ENCODE measurements around the gene SNAP91.
"Not testable (repeated sequence)": the region's sequence is repeated elsewhere in the genome, so short reads cannot be mapped to it uniquely, and the experiment has no call there.

SNAP91 gene

DNA sequence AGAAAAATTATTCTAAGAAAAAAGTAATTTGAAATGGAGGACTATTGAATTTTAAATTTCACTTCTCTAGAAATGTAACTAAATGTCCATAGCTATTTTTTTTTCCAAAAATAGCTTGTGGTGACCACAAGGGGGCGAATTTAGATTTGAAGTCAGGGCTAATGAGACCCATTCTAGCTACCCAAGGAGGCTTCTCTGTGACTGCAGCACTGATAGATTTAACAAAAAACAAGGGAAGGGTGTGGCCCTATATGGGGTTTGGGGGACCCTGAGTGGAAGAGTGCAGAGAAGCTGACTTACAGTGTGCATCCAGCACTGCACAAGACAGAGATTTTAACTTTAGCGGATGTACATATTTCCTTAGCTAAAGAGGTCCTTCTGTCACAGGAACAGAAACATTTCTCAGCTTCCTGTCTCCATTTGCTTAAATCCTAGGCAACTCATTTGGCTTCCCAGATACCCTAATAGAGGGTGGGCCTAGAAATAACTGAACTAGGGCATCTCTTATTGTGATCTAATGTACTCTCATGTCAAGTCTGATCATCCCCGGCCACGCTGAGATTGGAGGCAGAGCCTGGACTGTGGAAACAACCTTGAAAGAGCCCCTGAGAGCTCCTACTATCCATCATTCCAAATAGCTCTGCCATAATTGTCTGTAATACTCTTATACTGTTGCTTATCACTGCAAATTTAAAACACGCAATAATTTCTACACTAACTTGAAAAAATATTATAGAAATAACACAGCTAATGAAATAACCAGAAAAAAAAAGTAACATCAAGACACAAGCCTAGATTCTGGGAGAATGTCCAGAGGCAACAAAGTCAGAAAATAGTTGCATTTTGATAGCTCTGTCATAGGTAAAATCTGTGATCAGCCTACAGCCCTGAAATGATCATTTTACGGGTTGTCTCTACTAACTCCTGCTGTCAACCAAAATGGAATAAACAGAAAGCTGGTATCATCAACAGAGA is 93.6 kb downstream of the SNAP91 start:
- DNase-seq: no peak

GRCh38 chr6:83613378-83613777 is 95.5 kb downstream of the SNAP91 start:
- DNase-seq: no peak

- no peak for DNase-seq
These were observed 99.7 kb downstream of the SNAP91 start for GRCh38 chr6:83609248-83609647.

DNA sequence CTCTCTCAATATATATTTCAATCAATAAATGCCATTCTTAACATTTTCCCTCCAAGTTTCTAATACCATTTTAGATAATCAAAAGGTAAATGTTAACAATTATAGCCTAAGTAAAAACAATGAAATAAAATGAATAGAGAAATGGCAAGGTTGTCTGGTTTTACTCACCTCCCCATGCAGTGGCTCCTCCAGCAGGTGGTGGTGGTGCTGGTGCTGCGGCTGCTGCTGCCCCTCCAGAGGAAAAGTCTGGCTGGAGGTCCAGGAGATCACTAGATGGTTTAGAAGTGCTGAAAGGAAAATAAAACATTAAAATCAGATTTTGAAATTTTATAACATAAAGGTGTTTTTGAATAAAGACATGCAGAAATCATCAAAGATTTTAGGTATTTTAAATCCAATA is 103.4 kb downstream of the SNAP91 start:
- no peak for DNase-seq

- DNase-seq: no peak
These were observed 105.3 kb downstream of the SNAP91 start for GRCh38 chr6:83603551-83603950.

DNA sequence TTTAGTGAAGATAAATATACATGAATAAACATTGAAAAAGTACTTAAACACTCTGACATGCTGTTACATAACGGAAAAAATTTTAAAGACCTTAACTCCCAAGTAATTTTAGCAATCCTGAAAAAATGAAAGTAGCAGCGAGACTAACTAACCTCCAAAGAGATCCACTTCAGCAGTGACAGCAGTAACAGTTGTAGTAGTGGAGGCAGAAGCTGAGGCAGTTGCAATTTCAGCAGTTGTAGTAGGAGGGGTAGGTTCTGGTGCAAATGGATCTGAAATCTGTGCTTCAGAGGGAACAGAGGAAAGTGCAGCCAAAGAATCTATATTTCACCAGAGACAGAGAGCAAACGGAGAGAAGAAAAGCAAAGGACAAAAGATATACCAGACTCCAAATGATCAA is 107.8 kb downstream of the SNAP91 start:
- DNase-seq: no peak

DNA sequence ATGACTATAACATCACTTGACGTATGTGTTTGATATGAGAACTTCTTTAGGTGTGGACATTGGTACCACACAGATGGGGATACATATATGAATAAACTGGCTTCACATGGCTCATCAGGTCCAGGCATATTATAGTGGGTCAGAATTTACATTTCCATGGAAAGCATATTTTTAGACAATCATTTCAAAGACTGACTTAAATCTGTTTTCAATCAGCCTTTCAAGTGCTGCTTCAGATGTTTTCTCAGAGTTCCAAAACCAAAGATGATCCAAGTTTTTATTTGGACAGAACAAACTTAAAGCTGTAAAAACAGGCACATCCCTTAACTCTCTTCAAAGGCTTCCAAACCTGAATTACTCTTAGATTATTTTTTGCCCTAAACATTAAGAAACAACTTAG is 108.4 kb downstream of the SNAP91 start:
- DNase-seq: no peak

DNA sequence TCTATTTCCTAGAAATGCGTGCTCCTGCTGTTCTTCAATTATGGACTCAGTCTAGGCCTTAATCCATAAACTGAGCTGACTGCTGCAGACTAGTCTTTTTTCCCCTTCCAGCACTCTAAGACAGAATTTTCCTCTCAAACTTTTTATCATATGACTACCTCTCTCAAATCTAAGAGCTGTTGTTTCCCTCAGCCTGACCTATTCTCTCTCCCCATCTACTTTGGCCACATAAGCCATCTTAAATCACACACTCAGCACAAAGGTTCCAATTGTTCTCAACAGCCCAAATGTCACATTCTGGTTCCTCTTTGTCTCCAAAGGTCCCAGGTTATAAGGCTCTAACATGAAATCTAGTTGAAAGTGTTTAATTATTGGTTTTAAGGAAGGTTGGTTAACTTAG is 111.4 kb downstream of the SNAP91 start:
- DNase-seq: no peak

DNA sequence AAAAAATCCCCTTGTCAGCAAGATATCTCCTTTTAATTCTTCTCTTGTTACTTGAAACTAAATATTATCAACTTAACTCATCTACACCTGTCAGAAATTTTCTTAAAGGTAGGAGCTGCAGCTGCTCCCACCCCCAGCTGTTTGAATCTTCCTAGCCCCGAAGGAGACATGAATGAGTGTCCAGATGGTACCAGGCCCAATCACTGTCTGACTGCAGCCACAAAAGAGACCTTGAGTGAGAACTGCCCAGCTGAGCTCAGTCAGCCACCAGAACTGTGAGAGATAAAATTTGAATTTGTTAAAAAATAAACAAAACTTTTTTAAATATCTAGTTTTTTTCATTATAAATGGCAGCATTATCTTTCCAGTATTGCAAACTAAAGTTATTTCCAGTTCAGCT is 111.8 kb downstream of the SNAP91 start:
- no peak for DNase-seq

DNA sequence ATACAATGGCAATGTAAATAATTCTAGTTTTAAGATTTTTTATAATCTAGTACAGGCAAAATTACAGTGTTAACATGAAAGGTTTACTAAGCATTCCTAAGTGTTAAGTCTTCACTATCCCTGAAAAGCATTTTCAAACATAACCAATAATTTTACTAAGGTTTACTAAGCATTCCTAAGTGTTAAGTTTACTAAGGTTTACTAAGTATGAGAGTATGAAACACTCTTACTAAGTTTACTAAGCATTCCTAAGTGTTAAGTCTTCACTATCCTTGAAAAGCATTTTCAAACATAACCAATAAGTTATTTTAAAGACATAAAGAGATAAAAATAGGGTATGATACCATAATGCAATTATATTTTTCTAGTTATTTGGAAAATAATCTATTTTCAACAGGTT is 114.0 kb downstream of the SNAP91 start:
- DNase-seq: no peak

- no peak for DNase-seq
These were observed 115.5 kb downstream of the SNAP91 start for GRCh38 chr6:83593395-83593785.

- DNase-seq: no peak
These were observed 116.0 kb downstream of the SNAP91 start for GRCh38 chr6:83592770-83593394.

DNA sequence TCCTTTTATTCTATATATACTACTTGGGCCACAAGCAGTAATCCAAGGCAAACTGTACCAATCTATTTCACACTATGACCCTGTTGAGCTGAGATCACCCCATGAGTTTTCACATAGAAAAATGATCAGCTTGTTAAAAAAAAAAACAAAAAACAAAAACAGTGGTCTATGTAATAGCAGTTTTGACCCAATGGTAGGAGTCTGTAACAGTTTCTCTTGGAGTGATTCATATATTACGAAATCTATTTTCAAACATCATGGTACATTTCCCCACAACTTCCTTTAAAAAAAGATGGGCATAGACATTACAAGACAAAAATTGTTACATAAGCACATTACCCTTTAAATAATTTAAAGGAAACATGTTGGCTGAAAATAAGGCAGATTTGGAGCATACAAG is 118.5 kb downstream of the SNAP91 start:
- no peak for DNase-seq

DNA sequence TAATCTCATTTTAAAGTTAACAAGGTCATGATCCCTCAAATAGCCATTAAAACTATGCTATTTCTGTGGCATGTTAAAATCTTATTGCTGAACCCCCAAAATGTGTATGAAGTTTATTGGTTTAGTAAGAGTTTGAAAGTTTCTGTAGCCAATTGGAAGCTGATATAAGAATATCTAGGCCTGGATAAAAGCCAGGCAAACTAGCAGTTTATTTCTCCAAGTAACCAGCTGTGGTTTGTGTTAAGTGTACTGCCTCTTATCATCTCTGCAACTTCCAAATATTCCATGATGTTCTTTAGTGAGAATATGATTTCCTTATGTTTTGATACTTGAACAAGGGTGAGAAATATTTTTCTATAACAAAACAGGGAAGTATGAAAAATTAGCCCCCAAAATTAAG is 119.8 kb downstream of the SNAP91 start:
- DNase-seq: no peak

- no peak for DNase-seq
These were observed 130.8 kb downstream of the SNAP91 start for GRCh38 chr6:83578057-83578456.

GRCh38 chr6:83574783-83575182 is 134.1 kb downstream of the SNAP91 start:
- no peak for DNase-seq

- DNase-seq: not testable (repeated sequence)
These were observed 137.2 kb downstream of the SNAP91 start for GRCh38 chr6:83571663-83572185.

DNA sequence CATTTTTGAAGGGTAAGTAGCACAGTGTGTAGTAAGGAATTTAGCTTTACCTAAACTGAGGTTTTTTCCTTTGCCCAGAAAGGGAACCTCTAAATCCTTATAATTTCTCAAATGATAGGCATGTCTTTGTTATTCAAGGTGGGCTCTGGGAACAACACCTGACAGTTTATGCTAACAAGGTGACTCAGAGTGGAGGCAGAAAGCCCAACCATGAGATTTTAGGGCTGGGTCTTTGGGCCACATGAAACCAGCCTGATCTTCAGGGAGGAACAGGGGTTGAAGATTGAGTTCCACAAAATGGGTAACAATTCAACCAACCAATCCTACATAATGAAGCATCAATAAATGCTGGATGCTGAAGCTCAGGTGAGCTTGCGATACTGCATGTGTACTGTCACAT is 149.9 kb downstream of the SNAP91 start:
- DNase-seq: no peak

DNA sequence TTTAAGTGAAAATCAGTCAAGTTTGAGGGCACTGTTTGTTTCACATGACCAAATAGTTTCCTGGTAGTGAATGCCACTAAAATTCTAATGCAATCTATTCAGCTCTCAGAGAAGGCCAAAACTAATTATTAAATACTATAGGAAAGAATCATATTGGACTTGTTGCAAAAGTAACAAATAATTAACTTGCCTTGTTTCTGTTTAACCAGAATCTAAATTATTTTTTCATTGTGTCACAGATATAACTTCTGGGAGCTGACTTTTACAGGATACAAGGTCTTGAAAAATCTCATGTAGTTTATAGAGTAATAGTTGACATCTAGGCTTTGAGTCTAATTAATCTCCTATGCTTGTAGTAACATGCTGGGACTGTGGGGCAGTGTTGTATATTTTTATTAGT is 152.0 kb downstream of the SNAP91 start:
- no peak for DNase-seq

DNA sequence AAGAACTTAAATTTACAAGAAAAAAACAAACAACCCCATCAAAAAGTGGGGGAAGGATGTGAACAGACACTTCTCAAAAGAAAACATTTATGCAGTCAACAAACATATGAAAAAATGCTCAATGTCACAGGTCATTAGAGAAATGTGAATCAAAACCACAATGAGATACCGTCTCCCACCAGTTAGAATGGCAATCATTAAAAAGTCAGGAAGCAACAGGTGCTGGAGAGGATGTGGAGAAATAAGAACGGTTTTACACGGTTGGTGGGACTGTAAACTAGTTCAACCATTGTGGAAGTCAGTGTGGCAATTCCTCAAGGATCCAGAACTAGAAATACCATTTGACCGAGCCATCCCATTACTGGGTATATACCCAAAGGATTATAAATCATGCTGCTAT is 157.2 kb downstream of the SNAP91 start:
- DNase-seq: not testable (repeated sequence)

DNA sequence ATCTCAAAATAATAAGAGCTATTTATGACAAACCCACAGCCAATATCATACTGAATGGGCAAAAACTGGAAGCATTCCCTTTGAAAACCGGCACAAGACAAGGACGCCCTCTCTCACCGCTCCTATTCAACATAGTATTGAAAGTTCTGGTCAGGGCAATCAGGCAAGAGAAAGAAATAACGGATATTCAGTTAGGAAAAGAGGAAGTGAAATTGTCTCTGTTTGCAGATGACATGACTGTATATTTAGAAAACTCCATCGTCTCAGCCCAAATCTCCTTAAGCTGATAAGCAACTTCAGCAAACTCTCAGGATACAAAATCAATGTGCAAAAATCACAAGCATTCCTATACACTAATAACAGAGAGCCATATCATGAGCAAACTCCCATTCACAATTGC is 158.4 kb downstream of the SNAP91 start:
- not testable (repeated sequence) for DNase-seq

GRCh38 chr6:83546636-83547035 is 162.3 kb downstream of the SNAP91 start:
- no peak for DNase-seq

GRCh38 chr6:83539678-83540077 is 169.2 kb downstream of the SNAP91 start:
- no peak for DNase-seq

All from effector CD8-positive, alpha-beta T cell (primary cell).